Umbilical cord (tissue), 2 donors: Measurements from ENCODE around the gene TMEM51. TPM values are rescaled to one million over a fixed set of nuclear protein-coding genes. Genes with fewer than 3 reads are reported as not detected.
"Not testable (repeated sequence)": the region's sequence is repeated elsewhere in the genome, so short reads cannot be mapped to it uniquely, and the experiment has no call there.

Experiments
- DNase-seq: peaks from one replicate; pipeline ENCODE4 v3.0.0-alpha.2; 2015; ENCODE audit warnings: low spot score
- total RNA-seq: library from RNA; depleted of rRNA; stranded (reverse); fragments of >200 nt; gene quantifications from one replicate; pipeline ENCODE4 v1.2.3, GENCODE V29; 2014; ENCODE audit warnings: low replicate concordance; ENCODE audit not compliant: insufficient read depth

TMEM51 gene
- total RNA-seq, 1 donor from 2014 or later: 11.3 TPM

GRCh38 chr1:15125101-15125745 is 28.3 kb upstream of the TMEM51 start:
- DNase-seq: no peak

DNA sequence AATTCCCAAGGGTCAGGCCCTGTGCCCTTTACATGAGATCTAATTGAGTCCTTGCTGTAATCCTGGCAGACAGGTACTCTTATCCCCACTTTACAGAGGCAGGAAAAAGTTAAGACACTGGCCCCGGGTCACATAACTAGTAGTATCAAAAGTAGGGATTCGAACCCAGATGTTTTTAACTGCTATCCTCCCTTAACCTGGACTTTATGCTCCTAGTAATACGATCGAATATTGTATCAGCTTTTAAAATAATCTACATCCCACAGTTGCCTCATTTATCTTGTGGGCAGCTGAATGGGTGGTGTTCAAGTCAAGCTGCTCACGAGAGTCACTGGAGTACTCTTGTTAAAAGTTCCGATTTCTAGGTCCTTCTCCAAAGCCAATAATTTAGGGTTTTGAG is 25.5 kb upstream of the TMEM51 start:
- DNase-seq: no peak

DNA sequence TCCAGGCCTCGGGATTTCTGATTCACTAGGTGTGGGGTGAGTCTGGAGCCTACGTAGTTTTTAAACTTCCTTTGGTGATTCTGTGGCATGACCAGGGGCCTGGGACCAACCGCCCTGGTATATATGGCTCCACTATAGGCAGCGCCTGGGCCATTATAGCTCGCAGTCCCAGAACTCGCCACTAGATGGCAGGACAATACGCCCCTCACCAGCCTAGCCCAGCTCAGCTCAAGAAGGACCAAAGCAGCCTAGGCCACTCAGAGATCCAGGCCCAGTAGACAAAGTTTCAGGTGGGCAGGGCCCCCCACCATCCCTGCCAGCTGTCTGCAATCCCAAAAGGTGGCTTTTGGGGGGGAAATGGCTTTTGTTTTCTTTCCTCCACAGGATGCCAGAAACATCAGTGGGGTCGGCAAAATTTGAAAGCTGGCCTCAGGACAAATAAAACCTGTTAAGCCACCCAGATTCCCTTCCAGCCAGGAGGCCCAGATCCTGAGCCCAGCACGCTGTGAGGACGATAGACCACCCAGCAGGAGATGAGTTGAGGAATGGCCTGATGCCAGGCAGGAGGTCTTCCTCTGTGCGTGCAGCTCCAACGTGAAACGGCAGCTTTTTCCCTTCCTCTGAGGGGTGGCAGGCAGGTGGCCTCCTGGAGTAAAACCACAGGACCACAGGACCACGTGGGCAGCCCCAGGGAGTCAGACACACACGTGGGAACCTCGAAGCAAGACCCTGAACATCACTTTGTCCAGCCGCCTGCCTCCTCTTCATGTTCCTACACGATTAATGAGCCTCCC is 24.8 kb upstream of the TMEM51 start:
- peak; percentile 74 for DNase-seq

DNA sequence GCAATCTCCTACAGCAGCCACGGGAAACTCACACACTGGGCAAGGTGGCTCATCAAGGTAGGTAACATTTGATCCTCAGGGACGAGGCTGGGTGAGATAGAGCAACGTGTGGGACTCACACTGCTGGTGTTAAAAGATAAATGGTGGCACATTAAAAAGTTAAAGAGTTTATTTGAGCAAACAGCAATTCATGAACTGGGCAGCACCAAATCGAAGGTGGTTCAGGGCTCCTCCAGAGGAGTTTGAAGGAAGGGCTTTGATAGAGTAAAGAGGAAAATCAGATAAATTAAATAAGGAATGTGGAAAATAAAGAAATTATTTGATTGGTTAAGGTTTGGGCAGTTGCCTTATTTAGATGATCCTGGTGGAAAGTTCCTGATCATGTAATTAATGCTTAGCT is 23.6 kb upstream of the TMEM51 start:
- DNase-seq: no peak

- DNase-seq: no peak
Observed at GRCh38 chr1:15130607-15131006, 22.9 kb upstream of the TMEM51 start.

GRCh38 chr1:15132965-15133364 is 20.6 kb upstream of the TMEM51 start:
- no peak for DNase-seq

DNA sequence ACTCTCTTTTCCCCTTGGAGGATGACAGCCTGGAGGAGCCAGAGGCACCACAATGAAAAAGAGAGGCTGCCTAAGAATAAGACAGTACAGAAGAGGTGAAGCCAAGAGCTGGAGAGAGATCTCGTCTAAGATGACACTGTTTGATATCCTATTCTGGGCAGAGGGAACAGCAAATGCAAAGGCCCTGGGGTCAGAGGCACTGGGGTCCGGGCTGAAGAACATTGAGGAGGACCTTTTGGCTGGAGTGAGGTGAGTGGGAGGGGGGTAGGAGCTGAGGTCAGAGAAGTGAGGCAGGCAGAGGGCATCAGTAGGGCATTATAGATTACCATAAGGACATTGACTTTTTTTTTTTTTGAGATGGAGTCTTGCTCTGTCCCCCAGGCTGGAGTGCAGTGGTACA is 19.3 kb upstream of the TMEM51 start:
- DNase-seq: no peak

- not testable (repeated sequence) for DNase-seq
Observed at GRCh38 chr1:15135604-15136003, 17.9 kb upstream of the TMEM51 start.

GRCh38 chr1:15137809-15138208 is 15.7 kb upstream of the TMEM51 start:
- no peak for DNase-seq

DNA sequence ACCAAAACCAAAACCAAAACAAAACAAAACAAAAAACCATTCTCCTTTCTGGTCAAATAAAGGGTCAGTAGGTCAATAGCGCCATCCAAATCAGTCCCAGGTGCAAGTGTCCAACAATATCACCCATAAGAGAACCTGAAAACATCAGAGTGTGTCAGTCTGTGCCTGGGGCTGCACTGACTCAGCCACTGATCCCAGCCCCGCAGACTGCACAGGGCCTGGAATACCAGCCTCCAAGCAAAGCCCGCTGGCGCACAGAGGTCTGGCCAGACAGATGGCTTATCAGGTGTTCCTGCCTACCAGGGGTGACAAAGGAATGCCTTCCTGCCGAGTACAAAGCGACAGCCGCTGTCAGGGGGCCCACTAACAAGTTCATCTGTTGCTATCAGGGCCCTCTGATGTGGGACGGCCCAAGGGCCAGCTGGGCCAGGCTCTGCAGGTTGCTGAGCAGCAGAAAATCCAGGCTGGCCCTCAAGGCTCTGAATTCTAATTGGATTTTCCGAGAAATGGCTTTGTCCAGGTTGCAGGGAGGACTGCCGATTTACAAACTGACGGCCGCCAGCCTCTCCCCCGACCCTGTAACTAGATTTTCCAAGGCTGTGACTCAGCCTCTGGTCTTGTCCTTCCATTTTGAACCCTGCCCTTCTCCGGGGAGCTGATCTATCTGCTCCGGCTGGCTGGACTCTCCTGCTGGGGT is 13.7 kb upstream of the TMEM51 start:
- no peak for DNase-seq

- DNase-seq: peak; percentile 28
Observed at GRCh38 chr1:15141935-15142539, 11.5 kb upstream of the TMEM51 start.

DNA sequence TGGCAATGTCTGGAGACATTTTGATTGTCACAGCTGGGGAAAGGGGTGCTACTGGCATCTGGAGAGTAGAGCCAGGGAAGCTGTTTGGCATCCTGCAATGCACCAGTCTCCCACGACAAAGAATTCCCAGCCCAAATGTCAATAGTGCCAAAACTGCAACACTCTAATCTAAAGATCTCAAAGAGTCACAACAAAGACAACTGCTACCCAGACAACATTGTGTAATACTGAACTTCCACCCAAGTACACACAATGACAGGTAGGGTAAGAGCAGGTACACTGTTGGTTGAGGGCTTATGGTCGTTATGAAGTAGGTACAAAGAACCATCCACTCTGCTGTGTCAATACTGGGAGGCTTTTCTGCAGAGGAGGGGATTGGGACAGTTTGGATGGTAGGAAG is 8.2 kb upstream of the TMEM51 start:
- DNase-seq: no peak

DNA sequence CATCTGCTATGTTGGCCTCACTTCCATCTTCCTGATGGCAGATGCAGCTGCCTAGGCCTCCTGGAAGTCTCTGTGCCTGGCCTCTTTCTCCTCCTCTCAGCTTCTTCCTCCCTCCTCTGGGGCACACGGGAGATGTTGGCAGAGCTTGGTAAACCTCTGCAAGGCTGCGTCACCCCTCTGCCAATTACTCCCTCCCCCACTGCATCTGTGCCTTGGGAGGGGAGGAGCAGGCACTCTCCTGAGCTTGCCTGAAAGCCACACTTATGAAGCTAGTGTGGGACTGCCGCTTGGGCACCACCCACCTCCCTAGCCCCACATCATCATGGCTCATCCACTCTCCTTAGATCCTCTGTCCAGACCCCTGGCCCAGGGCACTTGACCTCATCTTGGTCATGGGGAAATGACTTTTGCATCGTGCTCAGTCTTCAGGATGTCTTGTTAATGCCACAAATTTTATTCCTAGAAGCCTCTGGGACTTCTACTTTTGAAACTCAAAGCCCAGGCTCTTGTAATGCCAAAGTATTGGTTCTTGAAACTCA is 7.3 kb upstream of the TMEM51 start:
- no peak for DNase-seq

- DNase-seq: no peak
Observed at GRCh38 chr1:15146971-15147376, 6.6 kb upstream of the TMEM51 start.

DNA sequence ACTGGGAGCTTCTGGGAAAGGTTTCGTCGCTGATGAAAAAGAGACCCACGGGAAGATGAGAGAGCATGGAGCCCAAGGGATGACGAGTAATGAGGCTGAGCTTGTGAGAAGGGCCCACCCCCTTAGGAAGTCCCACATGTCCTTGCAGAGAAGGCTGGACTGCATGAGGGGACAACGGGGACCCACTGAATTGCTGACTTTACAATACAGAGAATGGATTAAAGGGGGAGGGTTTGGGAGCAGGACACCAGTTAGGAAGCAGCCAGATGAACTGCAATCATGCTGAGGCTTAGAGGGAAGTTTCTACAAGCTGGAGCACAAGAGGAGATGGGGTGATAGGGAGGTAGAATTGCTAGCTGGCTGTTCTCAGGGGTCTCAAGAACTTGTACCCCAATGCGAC is 5.5 kb upstream of the TMEM51 start:
- no peak for DNase-seq

DNA sequence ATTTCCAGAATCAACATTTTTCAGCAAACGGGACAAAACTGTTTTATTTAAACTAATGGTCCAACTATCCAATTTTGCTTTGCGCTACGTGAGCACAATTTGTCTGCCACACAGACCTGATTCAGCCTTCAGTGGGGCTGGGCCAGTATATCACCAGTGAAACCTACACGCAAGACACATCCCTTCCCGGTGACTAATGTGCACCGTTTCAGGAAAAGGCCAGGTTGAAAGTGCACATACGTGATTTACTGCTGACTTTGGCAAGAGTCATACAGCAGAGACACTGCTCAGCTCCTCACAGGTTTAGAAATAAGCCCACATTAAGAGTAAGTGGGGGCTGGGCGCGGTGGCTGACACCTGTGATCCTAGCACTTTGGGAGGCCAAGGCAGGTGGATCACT is 5.1 kb upstream of the TMEM51 start:
- DNase-seq: no peak

DNA sequence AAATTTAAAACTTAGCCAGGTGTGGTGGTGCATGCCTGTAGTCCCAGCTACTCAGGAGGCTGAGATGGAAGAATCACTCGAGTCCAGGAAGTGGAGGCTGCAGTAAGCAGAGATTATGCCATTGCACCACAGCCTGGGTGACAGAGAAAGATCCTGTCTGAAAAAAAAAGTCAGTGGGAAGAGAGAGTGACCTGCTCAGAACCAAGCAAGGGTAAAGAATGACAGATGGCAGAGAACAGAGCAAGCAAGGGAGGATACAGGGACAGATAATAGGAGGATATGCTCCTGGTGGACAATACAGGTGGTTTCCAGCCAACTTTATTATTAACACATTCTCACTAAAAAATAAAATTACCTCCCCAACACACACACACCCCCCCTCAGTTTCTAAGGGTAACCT is 4.6 kb upstream of the TMEM51 start:
- DNase-seq: no peak

GRCh38 chr1:15150376-15150775 is 3.2 kb upstream of the TMEM51 start:
- DNase-seq: no peak

- peak; percentile 73 for DNase-seq
Observed at GRCh38 chr1:15151377-15151806, 2.2 kb upstream of the TMEM51 start.

GRCh38 chr1:15151871-15152270 is 1.7 kb upstream of the TMEM51 start:
- peak; percentile 48 for DNase-seq

DNA sequence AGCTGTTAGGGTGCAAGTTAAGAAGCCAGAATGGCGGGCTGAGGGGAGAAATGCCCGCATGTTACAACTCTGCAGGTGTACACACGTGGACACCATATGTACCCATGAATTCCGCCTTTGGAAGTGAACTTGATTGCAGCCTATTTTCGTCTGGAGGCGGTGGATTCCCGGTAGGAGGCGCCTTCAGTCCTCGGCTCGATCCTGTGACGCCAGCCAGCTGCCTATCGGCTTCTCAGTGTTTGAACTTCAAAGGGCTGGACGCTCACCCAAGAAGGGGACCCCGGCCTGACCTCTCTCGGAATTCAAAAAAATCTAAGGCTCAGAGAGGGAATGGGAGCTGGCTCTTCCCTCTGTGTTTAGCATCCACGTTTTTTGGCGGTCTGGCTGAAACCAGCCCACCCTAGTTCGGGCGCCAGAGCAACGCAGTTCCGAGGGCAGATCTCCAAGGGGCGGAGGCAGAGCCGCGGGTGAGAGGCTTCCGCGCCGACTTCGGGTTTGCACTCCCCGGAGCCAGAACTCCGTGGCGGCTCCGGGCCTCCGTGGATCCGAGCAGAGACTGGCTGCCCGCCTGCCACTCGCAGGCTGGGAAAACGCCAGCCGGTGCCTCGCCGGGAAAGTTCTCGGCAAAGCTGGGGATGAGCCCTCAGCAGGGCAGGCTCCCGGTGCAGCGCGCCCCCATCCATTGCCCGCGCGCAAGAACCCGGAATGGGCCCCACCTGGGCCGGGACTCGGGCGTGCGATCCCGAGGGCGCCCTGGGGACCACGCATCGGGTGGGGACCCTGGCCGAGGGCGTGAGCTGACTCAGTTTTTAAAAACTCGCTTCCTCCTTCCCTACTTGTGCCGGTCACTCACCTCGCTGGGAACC is 996 bp upstream of the TMEM51 start:
- peak; percentile 95 for DNase-seq
